Measurements from ENCODE around the gene ATP5F1B. TPM values are rescaled to one million over a fixed set of nuclear protein-coding genes. Genes with fewer than 3 reads are reported as not detected.

The ATP5F1B gene
- total and polyA plus RNA-seq, 2 of the 8 experiments (the other 6 are each of a cell fraction or from before 2014, with no cell fraction given): 900 to 1,522 TPM

- TF ChIP-seq NANOG (IDR thresholded peaks at IDR 0.05; ENCODE audit: insufficient read depth, low read depth, low read length, poor library complexity, severe bottlenecking) (no peak), GABPA (IDR thresholded peaks at IDR 0.05; ENCODE audit: borderline replicate concordance, insufficient read depth, low read length) (no peak), HDAC6 (IDR thresholded peaks at IDR 0.05; ENCODE audit: low read depth, low read length) (no peak), EZH2 (IDR thresholded peaks at IDR 0.05; ENCODE audit: low read depth, low read length, severe bottlenecking) (no peak), RNF2 (IDR thresholded peaks at IDR 0.05; ENCODE audit: borderline replicate concordance, low read depth, low read length, missing control alignments, poor library complexity, severe bottlenecking) (no peak)
Measured at GRCh38 chr12:56657416-56658379, 11.9 kb upstream of the ATP5F1B start (continued).
